ENCODE data around the gene LACTB. TPM values are rescaled to one million over a fixed set of nuclear protein-coding genes. Genes with fewer than 3 reads are reported as not detected.

The LACTB gene
- total and polyA plus RNA-seq, 2 experiments from 2014 or later, result 26.5 to 31.0 TPM

GRCh38 chr15:63157891-63158431 is 36.3 kb downstream of the LACTB start:
- peaks cover 3% of the 10 kb centered on the region for H4K20me1 ChIP-seq (ENCODE audit: insufficient read depth, poor library complexity, severe bottlenecking)
- no peaks in the 10 kb centered on the region for H3K27me3 ChIP-seq
- H3K4me2 ChIP-seq, result peak overlapping the region; percentile 82
- peaks cover 10% of the 10 kb centered on the region for H3K4me1 ChIP-seq (ENCODE audit: insufficient read depth)
- H3K36me3 ChIP-seq (replicated peaks; ENCODE audit: insufficient read depth, low read depth), result peaks cover 8% of the 10 kb centered on the region
- peak overlapping the region; percentile 96 for H3K27ac ChIP-seq
- DNase-seq (ENCODE audit: low spot score), result peak; percentile 84
- H3K79me2 ChIP-seq, result peaks cover 46% of the 10 kb centered on the region
- TF ChIP-seq EZH2 (IDR thresholded peaks at IDR 0.05; ENCODE audit: borderline replicate concordance) (no peak), CTCF (IDR thresholded peaks at IDR 0.05; ENCODE audit: poor library complexity) (peak; percentile 8), EZH2phosphoT487 (IDR thresholded peaks at IDR 0.05; ENCODE audit: low read depth, severe bottlenecking, unreplicated experiment) (no peak)
- WGBS (ENCODE audit: low lambda C conversion rate, missing lambda C conversion rate), result 7% methylated on average over 18 of the region's 18 CpGs
- H3K9me3 ChIP-seq (ENCODE audit: low read depth), result no peaks in the 10 kb centered on the region
- H3K9me2 ChIP-seq (replicated peaks; ENCODE audit: insufficient read depth), result no peaks in the 10 kb centered on the region
- H3K4me3 ChIP-seq, result peak overlapping the region; percentile 90
- H2AFZ ChIP-seq, result peak overlapping the region; percentile 73

GRCh38 chr15:63160638-63161037 is 39.0 kb downstream of the LACTB start:
- no peak for DNase-seq (ENCODE audit: low spot score)

DNA sequence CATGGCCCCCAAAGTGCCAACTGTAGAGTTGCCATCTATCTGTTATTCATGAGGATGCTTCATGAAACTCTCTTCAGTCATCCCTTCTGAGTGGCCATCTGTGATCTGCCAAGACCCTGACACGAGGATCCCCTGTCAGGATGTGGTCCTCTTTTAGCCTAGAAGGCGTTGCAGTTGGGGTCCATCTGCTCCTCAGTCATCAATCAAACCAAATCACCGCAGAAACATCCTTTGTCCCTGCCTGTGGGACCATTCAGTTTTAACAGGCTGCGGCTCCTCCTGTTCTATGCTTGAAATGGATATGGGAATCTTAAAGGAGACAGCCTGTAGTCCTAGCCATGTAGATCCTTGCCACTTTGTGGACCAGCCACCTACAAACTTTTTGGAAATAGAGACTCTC is 41.6 kb downstream of the LACTB start:
- no peaks in the 10 kb centered on the region for H3K9me2 ChIP-seq (replicated peaks; ENCODE audit: insufficient read depth)
- peaks cover 8% of the 10 kb centered on the region for H3K79me2 ChIP-seq
- no peaks in the 10 kb centered on the region for H3K4me1 ChIP-seq (ENCODE audit: insufficient read depth)
- no peak for DNase-seq (ENCODE audit: low spot score)
- WGBS (ENCODE audit: low lambda C conversion rate, missing lambda C conversion rate), result 89% methylated on average over 4 of the region's 4 CpGs
- no peak overlapping the region for H2AFZ ChIP-seq
- no peaks in the 10 kb centered on the region for H3K36me3 ChIP-seq (replicated peaks; ENCODE audit: insufficient read depth, low read depth)
- H3K9me3 ChIP-seq (ENCODE audit: low read depth), result no peaks in the 10 kb centered on the region
- TF ChIP-seq CTCF (IDR thresholded peaks at IDR 0.05; ENCODE audit: poor library complexity) (no peak), EZH2 (IDR thresholded peaks at IDR 0.05; ENCODE audit: borderline replicate concordance) (no peak), EZH2phosphoT487 (IDR thresholded peaks at IDR 0.05; ENCODE audit: low read depth, severe bottlenecking, unreplicated experiment) (no peak)
- no peak overlapping the region for H3K27ac ChIP-seq
- H3K4me3 ChIP-seq, result no peak overlapping the region
- H3K27me3 ChIP-seq, result no peaks in the 10 kb centered on the region
- no peak overlapping the region for H3K4me2 ChIP-seq
- H4K20me1 ChIP-seq (ENCODE audit: insufficient read depth, poor library complexity, severe bottlenecking), result no peaks in the 10 kb centered on the region

More at GRCh38 chr15:63160638-63161037, 39.0 kb downstream of the LACTB start:
- Histone ChIP-seq H3K9me3 (ENCODE audit: low read depth) (no peaks in the 10 kb centered on the region), H2AFZ (no peak overlapping the region), H3K4me2 (no peak overlapping the region), H4K20me1 (ENCODE audit: insufficient read depth, poor library complexity, severe bottlenecking) (no peaks in the 10 kb centered on the region), H3K36me3 (replicated peaks; ENCODE audit: insufficient read depth, low read depth) (no peaks in the 10 kb centered on the region), H3K27me3 (no peaks in the 10 kb centered on the region), H3K4me3 (no peak overlapping the region), H3K79me2 (peaks cover 21% of the 10 kb centered on the region), H3K27ac (no peak overlapping the region), H3K4me1 (ENCODE audit: insufficient read depth) (no peaks in the 10 kb centered on the region), H3K9me2 (replicated peaks; ENCODE audit: insufficient read depth) (no peaks in the 10 kb centered on the region)
- no peak for TF ChIP-seq EZH2phosphoT487 (IDR thresholded peaks at IDR 0.05; ENCODE audit: low read depth, severe bottlenecking, unreplicated experiment)
- TF ChIP-seq CTCF (IDR thresholded peaks at IDR 0.05; ENCODE audit: poor library complexity), result no peak
- no peak for TF ChIP-seq EZH2 (IDR thresholded peaks at IDR 0.05; ENCODE audit: borderline replicate concordance)
